ENCODE results near the gene FAM8A1.

GRCh38 chr6:17552861-17553260 lies 47.2 kb upstream of the FAM8A1 start:
- TF ChIP-seq EZH2 (IDR thresholded peaks at IDR 0.05) (no peak), POLR2AphosphoS5 (IDR thresholded peaks at IDR 0.05; ENCODE audit: borderline replicate concordance, low read depth, low read length) (no peak)
